ENCODE results near the gene ZNF550.
"Not testable (repeated sequence)": the region's sequence is repeated elsewhere in the genome, so short reads cannot be mapped to it uniquely, and the experiment has no call there.

GRCh38 chr19:57487477-57488298 lies 72.0 kb downstream of the ZNF550 start, which contains the start of gene ZNF419:
- TF ChIP-seq, protein P1, sequence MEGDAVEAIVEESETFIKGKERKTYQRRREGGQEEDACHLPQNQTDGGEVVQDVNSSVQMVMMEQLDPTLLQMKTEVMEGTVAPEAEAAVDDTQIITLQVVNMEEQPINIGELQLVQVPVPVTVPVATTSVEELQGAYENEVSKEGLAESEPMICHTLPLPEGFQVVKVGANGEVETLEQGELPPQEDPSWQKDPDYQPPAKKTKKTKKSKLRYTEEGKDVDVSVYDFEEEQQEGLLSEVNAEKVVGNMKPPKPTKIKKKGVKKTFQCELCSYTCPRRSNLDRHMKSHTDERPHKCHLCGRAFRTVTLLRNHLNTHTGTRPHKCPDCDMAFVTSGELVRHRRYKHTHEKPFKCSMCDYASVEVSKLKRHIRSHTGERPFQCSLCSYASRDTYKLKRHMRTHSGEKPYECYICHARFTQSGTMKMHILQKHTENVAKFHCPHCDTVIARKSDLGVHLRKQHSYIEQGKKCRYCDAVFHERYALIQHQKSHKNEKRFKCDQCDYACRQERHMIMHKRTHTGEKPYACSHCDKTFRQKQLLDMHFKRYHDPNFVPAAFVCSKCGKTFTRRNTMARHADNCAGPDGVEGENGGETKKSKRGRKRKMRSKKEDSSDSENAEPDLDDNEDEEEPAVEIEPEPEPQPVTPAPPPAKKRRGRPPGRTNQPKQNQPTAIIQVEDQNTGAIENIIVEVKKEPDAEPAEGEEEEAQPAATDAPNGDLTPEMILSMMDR (IDR thresholded peaks at IDR 0.05; ENCODE audit: insufficient read depth, low read depth, low read length) = not testable (repeated sequence)
- not testable (repeated sequence) for TF ChIP-seq EZH2 (IDR thresholded peaks at IDR 0.05; ENCODE audit: insufficient read depth, low read length)

All from astrocyte (in vitro differentiated cells and primary cell).